ENCODE data around the gene CITED2.

Gene CITED2

DNA sequence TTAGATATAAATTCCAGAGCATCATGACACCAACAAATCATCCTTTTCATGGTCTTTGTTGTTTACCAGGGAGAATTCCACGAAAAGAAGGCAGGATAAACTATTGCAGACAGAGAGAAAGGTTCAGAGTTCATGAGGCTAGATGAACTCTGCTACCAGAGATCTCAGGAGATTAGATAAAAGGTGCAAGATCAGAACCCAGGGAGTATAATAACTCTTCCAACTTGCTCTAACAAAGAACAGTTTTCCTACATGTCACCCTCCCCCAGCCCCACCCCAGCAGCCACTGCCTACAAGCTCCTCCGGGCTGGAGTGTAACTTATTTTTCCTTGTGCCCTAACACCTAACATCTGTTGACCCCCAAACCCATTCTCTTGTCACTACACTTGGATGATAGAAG lies 13.9 kb upstream of the CITED2 start:
- TF ChIP-seq, protein P1, sequence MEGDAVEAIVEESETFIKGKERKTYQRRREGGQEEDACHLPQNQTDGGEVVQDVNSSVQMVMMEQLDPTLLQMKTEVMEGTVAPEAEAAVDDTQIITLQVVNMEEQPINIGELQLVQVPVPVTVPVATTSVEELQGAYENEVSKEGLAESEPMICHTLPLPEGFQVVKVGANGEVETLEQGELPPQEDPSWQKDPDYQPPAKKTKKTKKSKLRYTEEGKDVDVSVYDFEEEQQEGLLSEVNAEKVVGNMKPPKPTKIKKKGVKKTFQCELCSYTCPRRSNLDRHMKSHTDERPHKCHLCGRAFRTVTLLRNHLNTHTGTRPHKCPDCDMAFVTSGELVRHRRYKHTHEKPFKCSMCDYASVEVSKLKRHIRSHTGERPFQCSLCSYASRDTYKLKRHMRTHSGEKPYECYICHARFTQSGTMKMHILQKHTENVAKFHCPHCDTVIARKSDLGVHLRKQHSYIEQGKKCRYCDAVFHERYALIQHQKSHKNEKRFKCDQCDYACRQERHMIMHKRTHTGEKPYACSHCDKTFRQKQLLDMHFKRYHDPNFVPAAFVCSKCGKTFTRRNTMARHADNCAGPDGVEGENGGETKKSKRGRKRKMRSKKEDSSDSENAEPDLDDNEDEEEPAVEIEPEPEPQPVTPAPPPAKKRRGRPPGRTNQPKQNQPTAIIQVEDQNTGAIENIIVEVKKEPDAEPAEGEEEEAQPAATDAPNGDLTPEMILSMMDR (IDR thresholded peaks at IDR 0.05; ENCODE audit: extremely low read depth, insufficient read depth, missing control alignments), result no peak
- no peak for DNase-seq (ENCODE audit: low spot score)
- in situ Hi-C loops (cut with MboI; ENCODE audit: low pct_unique_long_range_greater_than_20kb, low sequenced_read_pairs, unreplicated experiment), result loop anchor here (25.0 kb wide), 1 partner anchor 499 kb away; no protein-coding TSS in a partner anchor

DNA sequence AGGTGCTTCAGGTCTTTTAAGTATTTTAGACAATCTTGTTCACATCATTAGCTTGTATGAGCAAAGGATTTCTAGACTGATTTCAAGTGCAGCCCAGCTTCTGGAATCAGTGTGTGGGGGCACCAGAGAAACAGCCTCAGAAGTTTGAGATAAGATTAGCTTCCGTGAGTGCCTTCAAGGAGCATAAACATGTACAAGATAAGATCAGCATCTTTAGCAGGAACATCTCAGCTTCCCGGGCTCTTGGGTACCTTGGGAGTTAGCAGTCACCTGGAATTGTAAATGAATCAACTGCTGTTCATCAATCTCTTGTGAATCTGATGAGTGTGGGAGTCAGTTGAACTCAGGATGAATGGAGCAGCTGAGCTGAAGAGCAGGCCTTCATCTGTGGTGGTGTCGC lies 12.0 kb upstream of the CITED2 start:
- TF ChIP-seq, protein P1 (IDR thresholded peaks at IDR 0.05; ENCODE audit: extremely low read depth, insufficient read depth, missing control alignments), result no peak
- in situ Hi-C loops (cut with MboI; ENCODE audit: low pct_unique_long_range_greater_than_20kb, low sequenced_read_pairs, unreplicated experiment), result loop anchor here (25.0 kb wide), 1 partner anchor 501 kb away; no protein-coding TSS in a partner anchor
- DNase-seq (ENCODE audit: low spot score), result no peak

DNA sequence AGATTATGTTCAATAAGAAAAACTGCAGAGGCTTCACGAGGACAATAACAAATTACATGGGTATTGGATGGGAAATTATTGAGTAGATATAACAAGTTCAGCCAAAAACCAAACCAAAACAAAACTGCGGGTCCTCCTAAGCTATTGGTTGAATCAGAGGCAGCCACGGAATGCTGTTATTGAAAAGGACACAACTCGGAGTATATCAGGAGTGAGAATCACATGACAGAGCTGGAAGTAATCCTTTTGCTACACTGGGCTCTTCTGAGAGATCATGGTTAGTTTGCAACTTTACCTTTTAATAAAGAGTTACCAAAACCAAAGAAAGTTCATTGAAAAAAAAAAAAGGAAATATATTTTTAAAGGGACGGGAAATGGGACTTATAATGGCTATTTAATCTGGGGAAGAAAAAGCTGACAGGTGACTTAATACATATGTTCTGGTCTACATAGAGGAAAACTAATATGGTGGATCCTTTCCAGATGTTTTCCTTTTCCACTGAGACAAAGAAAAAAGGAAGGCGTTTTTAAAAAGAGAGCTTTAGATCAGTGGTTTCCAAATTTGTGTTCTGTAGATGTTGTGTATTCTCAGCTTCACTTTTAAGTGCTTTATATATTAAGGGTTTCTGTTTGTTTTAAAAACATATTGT lies 6.9 kb upstream of the CITED2 start:
- TF ChIP-seq, protein P1 (IDR thresholded peaks at IDR 0.05; ENCODE audit: extremely low read depth, insufficient read depth, missing control alignments), result no peak
- DNase-seq (ENCODE audit: low spot score), result no peak
- in situ Hi-C loops (cut with MboI; ENCODE audit: low pct_unique_long_range_greater_than_20kb, low sequenced_read_pairs, unreplicated experiment), result loop anchor here (25.0 kb wide), 1 partner anchor 506 kb away; no protein-coding TSS in a partner anchor

DNA sequence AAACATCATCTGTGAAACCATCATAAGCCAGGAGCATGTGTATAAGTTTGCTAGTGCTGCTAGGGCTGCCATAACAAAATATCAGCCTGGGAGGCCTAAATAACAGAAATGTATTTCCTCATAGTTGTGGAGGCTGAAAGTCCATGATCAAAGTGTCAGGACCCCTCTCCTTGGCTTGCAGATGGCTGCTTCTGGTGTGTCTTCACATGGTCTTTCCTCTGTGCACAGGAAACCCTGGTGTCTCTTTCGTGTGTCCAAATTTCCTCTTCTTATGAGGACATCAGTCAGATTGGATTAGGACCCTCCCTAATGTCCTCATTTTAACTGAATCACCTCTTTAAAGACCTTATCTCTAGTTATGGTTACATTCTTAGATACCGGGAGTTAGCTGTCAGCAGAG lies 6.2 kb upstream of the CITED2 start:
- TF ChIP-seq, protein P1 (IDR thresholded peaks at IDR 0.05; ENCODE audit: extremely low read depth, insufficient read depth, missing control alignments), result no peak
- no peak for DNase-seq (ENCODE audit: low spot score)
- in situ Hi-C loops (cut with MboI; ENCODE audit: low pct_unique_long_range_greater_than_20kb, low sequenced_read_pairs, unreplicated experiment), result loop anchor here (25.0 kb wide), 1 partner anchor 507 kb away; no protein-coding TSS in a partner anchor

DNA sequence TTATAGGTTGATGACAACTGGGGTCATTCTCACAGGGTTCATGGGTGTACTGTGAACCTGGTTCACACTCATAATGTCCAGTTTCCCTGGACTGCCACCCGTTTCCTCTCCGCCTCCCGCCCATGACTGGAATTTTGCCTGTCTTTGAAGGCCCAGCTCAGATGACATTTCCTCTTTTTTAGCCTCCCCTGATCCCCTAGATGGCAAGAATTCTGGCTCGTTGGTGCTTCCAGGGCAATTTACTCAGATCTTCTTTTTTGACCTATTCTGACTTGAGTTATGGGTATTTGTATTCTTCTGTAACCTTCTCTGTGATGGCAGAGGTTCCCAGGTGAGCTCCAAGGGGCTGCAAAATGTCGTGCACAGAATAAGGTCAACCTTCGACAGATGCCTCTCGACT lies 5.7 kb upstream of the CITED2 start:
- in situ Hi-C loops (cut with MboI; ENCODE audit: low pct_unique_long_range_greater_than_20kb, low sequenced_read_pairs, unreplicated experiment), result loop anchor here (25.0 kb wide), 1 partner anchor 507 kb away; no protein-coding TSS in a partner anchor
- TF ChIP-seq, protein P1 (IDR thresholded peaks at IDR 0.05; ENCODE audit: extremely low read depth, insufficient read depth, missing control alignments), result no peak
- DNase-seq (ENCODE audit: low spot score), result no peak

DNA sequence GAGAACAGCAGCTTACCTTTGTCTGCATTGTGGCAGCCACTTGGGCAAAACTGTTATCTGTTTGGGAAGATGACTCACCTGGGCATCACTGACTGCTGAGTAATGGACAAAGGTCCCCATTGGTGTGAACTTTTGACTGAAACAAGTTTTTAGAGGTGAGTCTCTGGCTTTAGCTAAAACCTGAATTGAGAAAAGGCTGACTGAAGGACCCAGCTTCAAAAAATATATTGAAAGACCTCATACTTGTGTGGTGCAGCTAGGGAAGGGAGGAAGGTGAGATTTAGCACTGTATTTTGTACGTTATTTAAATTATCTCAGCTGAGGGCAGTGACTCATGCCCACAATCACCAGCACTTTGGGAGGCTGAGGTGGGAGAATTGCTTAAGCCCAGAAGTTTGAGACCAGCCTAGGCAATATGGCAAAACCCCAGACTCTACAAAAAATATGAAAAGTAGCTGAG lies 4.5 kb upstream of the CITED2 start:
- TF ChIP-seq, protein P1 (IDR thresholded peaks at IDR 0.05; ENCODE audit: extremely low read depth, insufficient read depth, missing control alignments), result no peak
- in situ Hi-C loops (cut with MboI; ENCODE audit: low pct_unique_long_range_greater_than_20kb, low sequenced_read_pairs, unreplicated experiment), result loop anchor here (25.0 kb wide), 1 partner anchor 508 kb away; no protein-coding TSS in a partner anchor
- DNase-seq (ENCODE audit: low spot score), result no peak
